HuH-7 (cell line): ENCODE data around the gene SLC4A9.
"Not testable (repeated sequence)": the region's sequence is repeated elsewhere in the genome, so short reads cannot be mapped to it uniquely, and the experiment has no call there.

Experiments
- DNase-seq: peaks from one replicate; pipeline ENCODE4 v3.0.0; 2011; ENCODE audit warnings: low spot score

The SLC4A9 gene

GRCh38 chr5:140401362-140402257 is 41.6 kb downstream of the SLC4A9 start, which contains the start of gene ANKHD1:
Gene ANKHD1, plus strand, starts transcription at chr5:140401833. Its CDS starts 135 bp downstream, at chr5:140401968.
- DNase-seq: peak; percentile 92

GRCh38 chr5:140402258-140403074 is 42.5 kb downstream of the SLC4A9 start:
- peak; percentile 30 for DNase-seq

- no peak for DNase-seq
These were observed 43.6 kb downstream of the SLC4A9 start for GRCh38 chr5:140403613-140404012.

GRCh38 chr5:140408750-140409241 is 48.8 kb downstream of the SLC4A9 start:
- no peak for DNase-seq

- no peak for DNase-seq
These were observed 53.2 kb downstream of the SLC4A9 start for GRCh38 chr5:140413230-140413629.

- DNase-seq: no peak
These were observed 57.2 kb downstream of the SLC4A9 start for GRCh38 chr5:140417235-140417634.

- DNase-seq: no peak
These were observed 59.0 kb downstream of the SLC4A9 start for GRCh38 chr5:140418862-140419520.

- no peak for DNase-seq
These were observed 60.2 kb downstream of the SLC4A9 start for GRCh38 chr5:140420226-140420570.

GRCh38 chr5:140420665-140421361 is 60.8 kb downstream of the SLC4A9 start:
- no peak for DNase-seq

GRCh38 chr5:140421375-140421774 is 61.4 kb downstream of the SLC4A9 start:
- DNase-seq: not testable (repeated sequence)

GRCh38 chr5:140423609-140424008 is 63.6 kb downstream of the SLC4A9 start:
- no peak for DNase-seq

GRCh38 chr5:140424135-140424534 is 64.1 kb downstream of the SLC4A9 start:
- no peak for DNase-seq
